Trophoblast cell (in vitro differentiated cells and primary cell): ENCODE data around the gene XXYLT1.

ENCODE experiments used
- DNase-seq, 2 donors: peaks; one replicate each; pipeline ENCODE4 v3.0.0-alpha.2; 2016
- H2AFZ ChIP-seq: 2 replicates; pipeline ENCODE4 v1.6.1; 2013; ENCODE audit warnings: low read length, moderate library complexity, mild to moderate bottlenecking; ENCODE audit not compliant: insufficient read depth, poor library complexity
- H2AK5ac ChIP-seq: 2 replicates; pipeline ENCODE4 v1.6.1; 2013; ENCODE audit warnings: mild to moderate bottlenecking, low read length
- H2BK120ac ChIP-seq: 2 replicates; pipeline ENCODE4 v1.6.1; 2013; ENCODE audit warnings: low read length, mild to moderate bottlenecking, moderate library complexity; ENCODE audit not compliant: insufficient read depth, poor library complexity
- H2BK12ac ChIP-seq: 2 replicates; pipeline ENCODE4 v1.6.1; 2013; ENCODE audit warnings: mild to moderate bottlenecking, low read length, moderate library complexity
- H2BK5ac ChIP-seq: 2 replicates; pipeline ENCODE4 v1.6.1; 2013; ENCODE audit warnings: low read length, low read depth, moderate library complexity, mild to moderate bottlenecking; ENCODE audit not compliant: poor library complexity
- H3K14ac ChIP-seq: 2 replicates; pipeline ENCODE4 v1.6.1; 2013; ENCODE audit warnings: mild to moderate bottlenecking, low read length
- H3K18ac ChIP-seq: 2 replicates; pipeline ENCODE4 v1.6.1; 2013; ENCODE audit warnings: mild to moderate bottlenecking, low read length
- H3K23ac ChIP-seq: 2 replicates; pipeline ENCODE4 v1.6.1; 2013; ENCODE audit warnings: low read length
- H3K27ac ChIP-seq: 2 replicates; pipeline ENCODE4 v1.5.1; 2013; ENCODE audit warnings: low read depth, mild to moderate bottlenecking, inconsistent platforms, low read length, moderate library complexity
- H3K27me3 ChIP-seq: 2 replicates; pipeline ENCODE4 v1.6.1; 2013; ENCODE audit warnings: inconsistent platforms, mild to moderate bottlenecking, low read length, moderate library complexity; ENCODE audit not compliant: insufficient read depth
- H3K36me3 ChIP-seq, 2 experiments: 1 replicate in 1 of 2; 2 replicates in 1 of 2; pipeline ENCODE4 v1.6.1; 2013; ENCODE audit warnings: low read length in 2 of 2, mild to moderate bottlenecking in 2 of 2, moderate library complexity in 1 of 2; ENCODE audit not compliant: insufficient read depth in 2 of 2, control insufficient read depth in 1 of 2
- H3K4ac ChIP-seq: 2 replicates; pipeline ENCODE4 v1.6.1; 2013; ENCODE audit warnings: low read depth, mild to moderate bottlenecking, low read length, moderate library complexity
- H3K4me1 ChIP-seq, 2 experiments: 1 replicate in 1 of 2; 2 replicates in 1 of 2; pipeline ENCODE4 v1.6.1; 2013; ENCODE audit warnings: low read length in 2 of 2, mild to moderate bottlenecking in 2 of 2, moderate library complexity in 1 of 2; ENCODE audit not compliant: insufficient read depth in 2 of 2, control insufficient read depth in 1 of 2
- H3K4me2 ChIP-seq: 2 replicates; pipeline ENCODE4 v1.6.1; 2013; ENCODE audit warnings: inconsistent platforms, mild to moderate bottlenecking, low read length, moderate library complexity
- H3K4me3 ChIP-seq: 2 replicates; pipeline ENCODE4 v1.5.1; 2013; ENCODE audit warnings: mild to moderate bottlenecking, low read depth, low read length, inconsistent platforms
- H3K79me1 ChIP-seq: one replicate; pipeline ENCODE4 v1.6.1; 2013; ENCODE audit warnings: low read length
- H3K79me2 ChIP-seq: 2 replicates; pipeline ENCODE4 v1.6.1; 2013; ENCODE audit warnings: low read length, mild to moderate bottlenecking; ENCODE audit not compliant: control insufficient read depth, insufficient read depth, poor library complexity
- H3K9ac ChIP-seq: 2 replicates; pipeline ENCODE4 v1.6.1; 2013; ENCODE audit warnings: mild to moderate bottlenecking, low read length
- H3K9me3 ChIP-seq: 2 replicates; pipeline ENCODE4 v1.6.1; 2013; ENCODE audit warnings: low read depth, mild to moderate bottlenecking, control low read depth, inconsistent platforms, low read length; ENCODE audit not compliant: insufficient read depth
- H4K12ac ChIP-seq: 2 replicates; pipeline ENCODE4 v1.6.1; 2013; ENCODE audit warnings: low read depth, mild to moderate bottlenecking, low read length, moderate library complexity
- H4K8ac ChIP-seq: 2 replicates; pipeline ENCODE4 v1.6.1; 2013; ENCODE audit warnings: low read depth, mild to moderate bottlenecking, low read length, moderate library complexity
- H4K91ac ChIP-seq: one replicate; pipeline ENCODE4 v1.6.1; 2013; ENCODE audit warnings: low read depth, mild to moderate bottlenecking, low read length, moderate library complexity
- WGBS: extraction: QIAGEN DNeasy Blood & Tissue Kit; methylation state at CpG from one replicate; pipeline ENCODE4 v1.1.7; 2013; ENCODE audit warnings: missing lambda C conversion rate; ENCODE audit not compliant: insufficient read length, insufficient coverage; ENCODE audit errors: extremely low coverage; 5-methylcytosine and 5-hydroxymethylcytosine counted together

XXYLT1 gene

GRCh38 chr3:195068084-195069080, 202.6 kb downstream of the XXYLT1 start:
- peaks cover 2% of the 10 kb centered on the region for H3K9me3 ChIP-seq
- H3K23ac ChIP-seq: no peak overlapping the region
- no CpG with 5 or more reads among the region's 18 CpGs for WGBS
- no peak for DNase-seq
- no peak overlapping the region for H4K12ac ChIP-seq
- no peak overlapping the region for H3K4me2 ChIP-seq
- H2BK12ac ChIP-seq: no peak overlapping the region
- H4K8ac ChIP-seq: no peak overlapping the region
- no peak overlapping the region for H3K14ac ChIP-seq
- no peak overlapping the region for H2AFZ ChIP-seq
- peaks cover 10 to 12% of the 10 kb centered on the region in 2 experiments for H3K4me1 ChIP-seq
- no peaks in the 10 kb centered on the region for H3K79me2 ChIP-seq
- H2BK5ac ChIP-seq: no peak overlapping the region
- no peak overlapping the region for H3K4me3 ChIP-seq
- peaks cover 0 to 2% of the 10 kb centered on the region in 2 experiments for H3K36me3 ChIP-seq
- H3K9ac ChIP-seq: no peak overlapping the region
- H2AK5ac ChIP-seq: no peak overlapping the region
- peaks cover 2% of the 10 kb centered on the region for H3K79me1 ChIP-seq
- no peak overlapping the region for H3K18ac ChIP-seq
- H3K27ac ChIP-seq: no peak overlapping the region
- no peaks in the 10 kb centered on the region for H3K27me3 ChIP-seq
- no peak overlapping the region for H4K91ac ChIP-seq
- no peak overlapping the region for H3K4ac ChIP-seq
- no peak overlapping the region for H2BK120ac ChIP-seq

DNA sequence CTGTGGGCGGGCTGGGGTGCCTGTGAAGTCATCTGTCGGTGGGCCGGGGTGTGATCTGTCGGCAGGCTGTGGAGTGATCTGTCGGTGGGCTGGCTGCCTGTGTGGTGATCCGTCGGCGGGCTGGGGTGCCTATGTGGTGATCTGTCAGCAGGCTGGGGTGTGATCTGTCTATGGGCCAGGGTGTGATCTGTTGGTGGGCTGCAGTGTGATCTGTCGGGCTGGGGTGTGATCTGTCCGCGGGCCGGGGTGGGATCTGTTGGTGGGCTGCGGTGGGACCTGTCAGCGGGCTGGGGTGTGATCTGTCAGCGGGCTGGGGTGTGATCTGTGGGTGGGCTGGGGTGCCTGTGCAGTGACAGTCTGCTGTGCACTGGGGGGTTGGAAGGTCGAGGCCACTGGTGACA, 204.5 kb downstream of the XXYLT1 start:
- H3K18ac ChIP-seq: no peak overlapping the region
- H3K4ac ChIP-seq: no peak overlapping the region
- no peaks in the 10 kb centered on the region for H3K79me2 ChIP-seq
- H3K4me2 ChIP-seq: no peak overlapping the region
- no peak overlapping the region for H3K14ac ChIP-seq
- H4K12ac ChIP-seq: no peak overlapping the region
- H3K36me3 ChIP-seq: peaks cover 0 to 2% of the 10 kb centered on the region in 2 experiments
- H2BK12ac ChIP-seq: no peak overlapping the region
- peaks cover 2% of the 10 kb centered on the region for H3K79me1 ChIP-seq
- H2BK5ac ChIP-seq: no peak overlapping the region
- H4K91ac ChIP-seq: no peak overlapping the region
- H3K27ac ChIP-seq: no peak overlapping the region
- no peak overlapping the region for H3K23ac ChIP-seq
- no peak overlapping the region for H2AFZ ChIP-seq
- peaks cover 10 to 12% of the 10 kb centered on the region in 2 experiments for H3K4me1 ChIP-seq
- no CpG with 5 or more reads among the region's 16 CpGs for WGBS
- no peak for DNase-seq
- H2AK5ac ChIP-seq: no peak overlapping the region
- peaks cover 2% of the 10 kb centered on the region for H3K9me3 ChIP-seq
- H3K4me3 ChIP-seq: no peak overlapping the region
- no peak overlapping the region for H2BK120ac ChIP-seq
- H3K27me3 ChIP-seq: no peaks in the 10 kb centered on the region
- no peak overlapping the region for H3K9ac ChIP-seq
- H4K8ac ChIP-seq: no peak overlapping the region

GRCh38 chr3:195065864-195066185, 205.1 kb downstream of the XXYLT1 start:
- Histone ChIP-seq H3K4ac (no peak overlapping the region), H4K91ac (no peak overlapping the region), H2AK5ac (no peak overlapping the region), H3K79me1 (peaks cover 2% of the 10 kb centered on the region), H2BK12ac (no peak overlapping the region), H2BK120ac (no peak overlapping the region), H3K14ac (no peak overlapping the region), H3K9ac (no peak overlapping the region), H3K18ac (no peak overlapping the region), H3K9me3 (peaks cover 2% of the 10 kb centered on the region), H2BK5ac (no peak overlapping the region), H3K27me3 (no peaks in the 10 kb centered on the region), H2AFZ (no peak overlapping the region), H3K4me3 (no peak overlapping the region), H3K4me1 (peaks cover 8 to 10% of the 10 kb centered on the region in 2 experiments), H4K8ac (no peak overlapping the region), H3K27ac (no peak overlapping the region), H4K12ac (no peak overlapping the region), H3K36me3 (peaks cover 0 to 2% of the 10 kb centered on the region in 2 experiments), H3K23ac (no peak overlapping the region), H3K79me2 (no peaks in the 10 kb centered on the region), H3K4me2 (no peak overlapping the region)
- no CpG with 5 or more reads among the region's 13 CpGs for WGBS
- DNase-seq: no peak

- Histone ChIP-seq H3K36me3 (peaks cover 0 to 2% of the 10 kb centered on the region in 2 experiments), H3K23ac (no peak overlapping the region), H3K79me2 (no peaks in the 10 kb centered on the region), H2BK120ac (no peak overlapping the region), H3K4me3 (no peak overlapping the region), H3K4me2 (no peak overlapping the region), H3K9me3 (peaks cover 2% of the 10 kb centered on the region), H3K14ac (no peak overlapping the region), H2AFZ (no peak overlapping the region), H3K27ac (no peak overlapping the region), H2BK12ac (no peak overlapping the region), H3K4ac (no peak overlapping the region), H3K4me1 (peaks cover 4 to 5% of the 10 kb centered on the region in 2 experiments), H3K18ac (no peak overlapping the region), H3K9ac (no peak overlapping the region), H3K79me1 (peaks cover 2% of the 10 kb centered on the region), H4K8ac (no peak overlapping the region), H4K12ac (no peak overlapping the region), H2BK5ac (no peak overlapping the region), H4K91ac (no peak overlapping the region), H2AK5ac (no peak overlapping the region), H3K27me3 (no peaks in the 10 kb centered on the region)
- no CpG with 5 or more reads among the region's 42 CpGs for WGBS
- DNase-seq: no peak
Observed at GRCh38 chr3:195065142-195065863, 205.7 kb downstream of the XXYLT1 start.
